ENCODE data around the gene HOTAIR. TPM values are rescaled to one million over a fixed set of nuclear protein-coding genes. Genes with fewer than 3 reads are reported as not detected.

Gene HOTAIR
- polyA plus RNA-seq, 4 donors: 0.96 to 2.3 (median 1.8) TPM

DNA sequence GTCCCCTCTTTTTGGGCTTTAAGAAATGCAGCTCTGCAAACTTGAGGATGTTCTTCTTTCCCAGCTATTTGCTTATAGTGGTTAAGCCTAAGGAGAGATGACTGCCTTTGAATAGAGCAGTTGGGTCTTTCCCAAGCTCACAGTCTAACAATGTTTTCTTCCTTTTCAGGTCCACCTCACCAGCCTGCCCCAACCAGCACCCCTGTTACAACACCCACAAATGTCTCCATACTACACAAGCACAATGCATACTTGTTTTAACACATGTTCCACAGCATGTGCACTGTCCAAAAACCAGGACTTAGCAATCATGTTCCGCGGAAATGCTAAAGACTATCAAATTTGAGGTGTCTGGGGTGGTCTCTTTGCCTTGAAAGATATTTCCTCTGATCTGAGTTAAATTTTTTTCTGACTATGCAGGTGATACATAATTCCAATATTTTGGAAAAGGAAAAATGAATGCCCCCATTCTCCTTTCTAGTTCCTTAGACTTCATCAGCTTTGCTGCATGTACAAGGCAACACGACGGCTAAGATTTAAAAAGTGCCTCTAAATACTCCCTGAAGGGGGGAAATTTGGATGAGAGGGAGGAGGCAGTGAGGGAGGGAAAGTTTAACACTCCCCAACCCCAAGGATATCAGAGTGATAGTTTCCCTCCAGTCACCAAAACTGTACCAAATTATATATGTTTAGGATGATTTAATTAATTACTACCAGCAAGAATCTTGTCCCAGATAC is 42.7 kb downstream of the HOTAIR start:
- no peak for DNase-seq (ENCODE audit: low read depth in 4 of 4, low spot score in 2 of 4)

DNA sequence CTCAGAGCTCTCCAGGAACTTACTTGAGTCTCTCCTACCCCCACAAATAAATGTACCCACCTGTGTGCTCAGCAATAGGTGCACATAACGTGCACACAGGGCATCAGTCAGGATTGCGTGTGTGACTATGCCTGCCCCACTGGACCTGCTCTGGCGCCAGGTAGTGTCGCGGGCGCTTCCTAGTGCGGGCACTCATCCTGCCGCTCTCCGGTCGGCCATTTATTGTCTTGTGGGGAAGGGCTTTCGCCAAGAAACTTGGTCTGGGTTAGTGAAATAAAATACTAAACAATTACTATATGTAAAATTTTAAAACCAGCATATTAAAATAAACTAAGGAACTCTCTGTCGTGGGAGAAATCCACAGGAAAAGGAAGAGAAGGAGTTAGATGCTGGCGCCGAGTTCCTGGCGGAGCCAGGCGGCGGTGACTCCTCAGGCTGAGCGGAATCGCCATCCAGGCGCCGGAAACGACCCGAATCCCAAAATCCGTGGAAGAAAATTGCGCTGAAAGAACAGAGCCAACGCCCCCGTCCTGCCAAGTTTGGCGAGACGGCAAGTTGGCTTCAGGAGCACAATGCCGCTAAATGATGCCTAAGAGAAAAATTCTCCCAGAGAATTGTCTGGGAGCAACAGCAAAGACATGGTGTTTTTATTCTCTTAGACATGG is 44.0 kb downstream of the HOTAIR start:
- no peak for DNase-seq (ENCODE audit: low read depth in 4 of 4, low spot score in 2 of 4)

DNA sequence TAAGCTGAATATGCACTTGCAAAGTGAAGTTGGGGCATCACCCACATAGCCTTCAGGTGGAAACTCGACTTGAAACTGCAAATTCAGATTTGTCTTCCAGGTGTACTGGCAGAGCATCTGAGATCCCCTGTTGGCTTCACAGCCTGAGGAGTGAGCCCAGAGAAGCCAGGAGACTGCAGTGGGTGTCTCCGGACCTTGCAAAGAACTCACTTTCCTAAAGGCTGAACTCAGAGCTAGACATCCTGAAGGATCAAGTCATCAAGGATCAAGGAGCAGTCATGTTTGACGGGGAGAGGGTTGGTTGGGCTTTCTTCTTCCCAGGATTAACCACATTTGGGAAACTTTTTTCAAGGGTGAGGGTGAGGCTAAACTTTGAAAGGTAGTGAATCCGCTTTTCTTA is 45.2 kb downstream of the HOTAIR start:
- DNase-seq (ENCODE audit: low read depth in 4 of 4, low spot score in 2 of 4): no peak

DNA sequence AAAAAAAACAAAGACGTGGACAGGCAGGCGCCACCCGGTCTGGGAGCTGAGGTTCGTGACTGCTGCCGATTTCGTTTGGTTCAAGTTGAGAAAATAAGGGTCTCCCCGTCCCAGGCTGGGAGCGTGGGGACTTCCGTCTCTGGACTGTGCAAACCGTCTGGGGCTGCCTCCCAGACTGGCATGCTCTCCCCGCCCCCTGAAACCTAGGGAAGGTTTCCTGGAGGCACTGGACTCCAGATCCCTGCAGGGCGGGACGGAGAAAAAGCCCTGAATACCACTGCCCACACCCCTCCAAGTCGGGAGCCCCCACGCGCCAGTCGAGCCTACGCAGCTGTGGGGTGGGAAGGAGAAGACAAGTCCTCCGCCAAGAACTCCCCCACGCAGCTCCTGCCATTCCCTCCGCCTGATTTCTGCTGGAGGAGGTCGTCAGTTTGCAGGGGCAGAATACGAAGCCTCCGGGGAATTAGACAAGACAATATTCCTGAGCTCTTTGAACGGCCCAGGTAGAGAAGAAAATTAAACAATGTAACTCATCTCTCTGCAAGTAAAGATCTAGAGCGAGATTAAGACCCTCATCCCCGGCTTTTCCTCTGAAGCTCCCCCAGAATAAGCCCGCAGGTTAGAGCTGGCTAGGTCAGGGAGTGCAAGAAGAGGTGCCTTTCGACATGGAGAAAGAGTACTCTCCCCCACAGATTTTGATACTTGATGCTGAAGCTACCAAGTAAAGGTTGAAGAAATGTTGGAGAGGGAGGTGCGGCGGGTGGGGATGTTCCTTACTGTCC is 46.5 kb downstream of the HOTAIR start:
- DNase-seq (ENCODE audit: low read depth in 4 of 4, low spot score in 2 of 4): no peak

DNA sequence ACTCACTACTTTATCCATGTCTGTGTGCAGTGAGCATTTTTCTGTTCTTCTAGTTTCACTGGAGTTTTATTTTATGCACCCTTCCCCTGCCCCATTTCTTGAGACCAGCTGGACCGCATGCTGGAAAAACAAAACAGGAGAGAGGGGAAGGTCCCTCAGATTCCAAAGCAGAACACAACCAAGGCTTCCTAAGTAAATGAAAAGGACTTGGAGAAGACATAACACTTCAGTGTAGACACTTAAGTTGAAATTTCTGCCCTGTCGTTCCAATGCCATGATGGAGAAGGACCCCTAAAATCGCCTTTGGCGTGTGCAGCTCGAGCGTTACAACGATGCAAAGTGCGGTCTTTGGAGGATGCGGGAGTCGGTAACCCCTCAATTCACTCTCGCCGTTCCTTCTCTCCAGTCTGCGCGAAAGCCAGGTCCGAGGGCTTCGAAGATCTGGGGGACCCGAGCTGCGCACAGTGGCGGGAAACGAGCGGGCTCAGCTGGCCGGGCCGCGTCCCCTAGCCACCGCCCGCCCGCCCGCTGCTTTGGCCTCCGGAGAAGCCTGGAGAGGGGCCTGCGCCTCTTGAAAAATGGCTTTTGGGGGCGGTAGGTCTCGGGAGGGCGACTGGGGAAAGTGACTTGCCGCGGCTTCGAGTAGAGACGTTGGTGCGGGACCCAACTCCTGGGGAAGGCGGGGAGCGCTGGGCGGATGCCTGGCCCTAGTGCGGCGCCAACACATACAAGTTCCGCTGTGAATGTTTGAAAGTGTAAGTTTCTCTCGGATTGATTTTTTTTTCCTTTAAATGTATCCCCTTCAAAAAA is 47.3 kb downstream of the HOTAIR start:
- DNase-seq (ENCODE audit: low read depth in 4 of 4, low spot score in 2 of 4): no peak

DNA sequence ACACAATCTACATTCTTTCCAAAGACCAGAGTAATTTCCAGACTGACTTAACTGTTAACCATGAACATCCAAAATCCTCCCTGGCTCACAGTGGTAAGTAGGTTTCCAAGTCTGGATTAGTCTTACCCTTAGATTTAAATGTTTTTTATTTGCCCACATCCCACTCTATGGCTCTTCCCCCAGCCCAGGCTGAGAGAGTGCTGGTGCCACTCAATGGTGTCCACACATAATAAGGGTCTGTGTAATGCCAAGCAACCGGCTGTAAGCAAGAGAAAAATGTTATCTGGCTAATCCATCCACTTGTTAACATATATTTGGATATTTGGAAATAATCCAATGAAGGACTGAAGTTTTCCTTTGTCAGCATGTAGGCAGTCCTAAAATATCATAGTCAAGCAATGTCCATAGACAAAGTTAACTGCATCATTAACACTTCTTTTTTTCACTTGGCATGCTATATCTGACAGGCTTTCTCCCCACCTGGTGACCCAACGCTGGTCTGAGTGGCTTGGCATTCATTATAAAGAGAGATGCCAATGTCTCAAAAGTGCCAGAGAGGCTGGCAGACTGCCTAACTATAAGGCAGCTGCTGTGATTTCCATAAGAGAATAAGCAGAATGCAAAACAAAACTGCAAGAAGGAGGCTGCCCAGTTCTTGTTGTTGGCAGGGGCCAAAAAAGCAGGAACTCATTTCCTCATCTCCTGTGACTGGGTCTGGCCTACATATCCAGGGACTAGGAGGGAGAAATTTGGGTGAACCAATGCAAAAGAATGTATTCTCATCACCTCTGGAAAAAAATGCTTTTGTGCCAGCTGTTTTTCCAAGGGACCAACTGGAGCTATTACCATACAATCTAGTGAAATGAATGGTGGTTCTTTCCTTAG is 50.0 kb downstream of the HOTAIR start:
- DNase-seq (ENCODE audit: low read depth in 4 of 4, low spot score in 2 of 4): no peak

DNA sequence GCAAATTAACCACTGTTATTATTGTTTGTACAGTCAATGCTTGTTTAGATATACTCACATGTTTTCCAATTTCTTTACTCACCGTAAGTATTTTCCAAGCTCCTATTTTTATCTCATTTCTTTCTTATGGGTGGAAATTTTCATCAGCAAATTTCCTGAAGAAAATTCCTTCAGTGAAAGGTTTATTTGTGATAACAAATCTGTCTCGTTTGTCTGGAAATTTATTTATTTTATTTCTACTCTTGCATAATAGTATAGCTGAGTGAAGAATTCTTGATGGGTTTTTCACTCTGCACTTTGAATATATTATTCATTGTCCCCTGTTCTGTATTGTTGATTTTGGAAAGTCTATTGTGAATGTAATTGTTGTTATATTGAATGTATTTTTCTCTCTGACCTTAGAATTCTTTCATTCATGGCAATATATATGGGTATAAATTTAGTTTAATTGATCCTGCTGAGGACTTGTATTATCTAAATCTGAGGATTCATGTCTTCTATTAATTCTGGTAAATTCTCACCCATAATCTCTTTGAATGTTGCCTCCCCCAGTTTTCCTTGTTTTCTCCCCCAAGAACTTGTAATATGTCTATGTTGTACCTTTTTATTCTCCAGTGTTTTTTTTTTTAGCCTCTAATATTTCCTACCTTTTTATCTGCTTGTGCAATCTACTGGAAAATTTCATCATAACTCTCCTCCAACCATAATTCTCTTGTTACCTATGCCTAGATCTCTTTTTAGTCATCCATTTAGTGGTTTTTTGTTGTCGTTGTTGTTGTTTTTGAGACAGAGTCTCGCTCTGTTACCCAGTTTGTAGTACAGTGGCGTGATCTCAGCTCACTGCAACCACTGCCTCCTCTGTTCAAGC is 57.7 kb downstream of the HOTAIR start:
- DNase-seq (ENCODE audit: low read depth in 4 of 4, low spot score in 2 of 4): no peak

Other genes with a start within 250 kb of the HOTAIR start
- 100 to 1,000 TPM; 111 to 148 (median 133) TPM for gene CALCOCO1, start 247.5 kb downstream of the HOTAIR start, polyA plus RNA-seq (ENCODE audit: insufficient read length in 4 of 4)
- under 1 TPM in 3 of 4 donors, not detected in 1; 0.24 to 0.44 (median 0.32) TPM for gene CISTR, start 223.0 kb downstream of the HOTAIR start, polyA plus RNA-seq (ENCODE audit: insufficient read length in 4 of 4)
- gene HOXC13, start 36.1 kb downstream of the HOTAIR start, polyA plus RNA-seq (ENCODE audit: insufficient read length in 4 of 4): not detected
- gene HOXC12, start 20.1 kb downstream of the HOTAIR start, polyA plus RNA-seq (ENCODE audit: insufficient read length in 4 of 4): not detected
- 1 to 10 TPM in 3 of 4 donors, under 1 TPM in 1; 0.96 to 3.6 (median 2.3) TPM for gene HOXC11, start 1.8 kb downstream of the HOTAIR start, polyA plus RNA-seq (ENCODE audit: insufficient read length in 4 of 4)
- 10 to 100 TPM; 53.9 to 75.6 (median 65.7) TPM for gene HOXC10, start 10.2 kb upstream of the HOTAIR start, polyA plus RNA-seq (ENCODE audit: insufficient read length in 4 of 4)
- gene HOXC9, start 25.2 kb upstream of the HOTAIR start, polyA plus RNA-seq (ENCODE audit: insufficient read length in 4 of 4): 10 to 100 TPM; 19.1 to 33.6 (median 28.1) TPM
- gene HOXC8, start 34.0 kb upstream of the HOTAIR start, polyA plus RNA-seq (ENCODE audit: insufficient read length in 4 of 4): 10 to 100 TPM in 2 of 4 donors, 1 to 10 TPM in 2; 6.0 to 18.0 (median 11.0) TPM
- gene HOXC6, start 53.5 kb upstream of the HOTAIR start, polyA plus RNA-seq (ENCODE audit: insufficient read length in 4 of 4): 10 to 100 TPM; 23.8 to 49.8 (median 39.7) TPM
- gene HOXC5, start 58.1 kb upstream of the HOTAIR start, polyA plus RNA-seq (ENCODE audit: insufficient read length in 4 of 4): 1 to 10 TPM in 3 of 4 donors, under 1 TPM in 1; 0.97 to 5.7 (median 2.7) TPM
- 10 to 100 TPM; 36.1 to 74.3 (median 62.0) TPM for gene HOXC4, start 78.9 kb upstream of the HOTAIR start, polyA plus RNA-seq (ENCODE audit: insufficient read length in 4 of 4)
- 10 to 100 TPM; 30.8 to 43.3 (median 37.1) TPM for gene SMUG1, start 214.0 kb upstream of the HOTAIR start, polyA plus RNA-seq (ENCODE audit: insufficient read length in 4 of 4)